CD1c-positive myeloid dendritic cell (primary cell): ENCODE measurements around the gene HSPA1B.
"Not testable (repeated sequence)": the region's sequence is repeated elsewhere in the genome, so short reads cannot be mapped to it uniquely, and the experiment has no call there.

Experiments used
- DNase-seq: peaks from one replicate; pipeline ENCODE4 v3.0.0-alpha.2; 2016; ENCODE audit errors: extremely low spot score

The HSPA1B gene

DNA sequence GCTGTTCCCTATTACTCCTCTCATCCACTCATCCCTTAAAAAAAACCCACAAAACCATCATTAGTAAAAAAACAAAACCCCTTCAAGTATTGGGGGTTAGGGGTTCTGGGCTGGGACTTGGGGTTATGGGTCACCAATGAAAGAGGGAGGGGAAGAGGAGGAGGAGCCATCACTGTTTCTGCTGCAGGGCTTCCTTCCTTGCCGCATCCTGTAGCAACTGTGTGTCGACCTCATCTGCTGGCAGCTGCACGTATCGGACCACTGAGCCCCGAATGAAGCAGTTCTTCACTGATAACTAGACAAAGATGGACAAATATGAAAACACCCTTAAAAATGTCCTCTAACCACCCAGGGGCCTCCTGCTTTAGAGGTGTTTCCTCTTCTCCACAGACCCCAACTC, 29.9 kb upstream of the HSPA1B start:
- DNase-seq = no peak

DNA sequence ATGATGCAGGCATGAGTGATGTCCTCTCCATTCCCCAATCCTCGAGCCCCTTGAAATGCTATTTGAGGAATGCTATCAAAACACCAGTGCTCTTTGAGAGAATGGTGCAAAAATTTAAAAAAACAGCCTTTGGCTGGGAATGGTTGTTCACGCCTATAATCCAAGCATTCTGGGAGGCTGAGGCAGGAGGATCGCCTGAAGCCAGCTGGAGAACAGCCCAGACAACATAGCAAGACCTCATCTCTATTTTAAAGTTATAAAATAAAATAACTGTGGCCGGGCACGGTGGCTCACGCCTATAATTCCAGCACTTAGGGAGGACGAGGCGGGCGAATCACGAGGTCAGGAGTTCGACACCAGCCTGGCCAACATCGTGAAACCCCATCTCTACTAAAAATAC, 27.8 kb upstream of the HSPA1B start:
- DNase-seq = no peak

DNA sequence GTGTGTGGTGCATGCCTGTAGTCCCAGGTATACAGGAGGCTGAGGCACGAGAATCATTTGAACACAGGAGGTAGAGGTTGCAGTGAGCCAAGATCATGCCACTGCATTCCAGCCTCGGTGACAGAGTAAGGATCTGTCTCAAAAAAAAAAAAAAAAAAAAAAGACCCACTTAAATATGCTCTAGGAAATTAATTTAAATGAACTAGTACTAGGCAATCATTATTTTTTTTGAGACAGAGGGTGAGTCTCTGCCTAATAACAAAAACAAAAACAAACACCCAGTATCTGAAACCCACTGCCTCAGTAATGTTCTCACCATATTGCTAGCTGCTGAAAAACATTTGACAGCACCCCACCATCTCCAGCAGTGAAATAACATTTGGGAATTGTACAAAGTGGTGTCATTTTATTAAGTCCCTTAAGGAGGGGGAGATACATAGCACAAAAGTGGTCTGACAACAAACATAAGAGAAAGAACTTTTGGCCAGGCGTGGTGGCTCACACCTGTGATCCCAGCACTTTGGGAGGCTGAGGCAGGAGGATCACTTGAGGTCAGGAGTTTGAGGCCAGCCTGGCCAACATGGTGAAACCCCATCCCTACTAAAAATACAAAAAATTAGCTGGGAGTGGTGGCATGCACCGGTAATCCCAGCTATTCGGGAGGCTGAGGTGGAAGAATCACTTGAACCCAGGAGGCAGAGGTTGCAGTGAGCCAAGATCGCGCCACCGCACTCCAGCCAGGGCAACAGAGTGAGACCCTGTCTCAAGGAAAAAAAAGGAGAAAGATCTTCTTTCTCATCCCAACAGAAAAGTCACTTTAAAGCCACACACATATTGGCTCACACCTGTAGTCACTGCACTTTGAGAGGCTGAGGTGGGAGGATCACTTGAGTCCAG, 26.3 kb upstream of the HSPA1B start:
- DNase-seq = not testable (repeated sequence)

DNA sequence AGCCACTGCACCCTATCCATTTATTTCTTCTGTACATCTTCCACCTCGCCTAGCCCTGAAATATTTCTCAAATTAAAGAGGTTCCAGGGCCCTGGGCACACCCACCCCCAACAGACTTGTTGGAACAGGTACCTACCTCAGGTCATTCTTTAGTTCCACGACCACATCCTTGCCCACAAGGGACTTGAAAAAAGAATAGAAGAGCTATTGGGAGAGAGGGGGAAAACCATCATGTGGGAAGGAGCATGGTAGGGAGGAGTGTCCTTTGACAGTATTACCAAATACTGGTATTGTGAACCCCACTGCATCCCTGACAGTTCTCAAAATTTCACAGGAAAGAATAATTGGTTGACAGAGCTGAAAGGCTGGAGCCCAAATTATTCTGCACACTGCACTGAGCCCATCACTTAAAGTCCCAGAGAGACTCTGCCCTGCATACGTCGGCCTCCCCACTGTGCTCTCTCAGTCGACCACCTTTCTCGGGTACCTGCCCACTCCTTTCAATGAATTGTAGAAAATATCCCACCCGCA, 21.5 kb upstream of the HSPA1B start:
- DNase-seq = no peak

DNA sequence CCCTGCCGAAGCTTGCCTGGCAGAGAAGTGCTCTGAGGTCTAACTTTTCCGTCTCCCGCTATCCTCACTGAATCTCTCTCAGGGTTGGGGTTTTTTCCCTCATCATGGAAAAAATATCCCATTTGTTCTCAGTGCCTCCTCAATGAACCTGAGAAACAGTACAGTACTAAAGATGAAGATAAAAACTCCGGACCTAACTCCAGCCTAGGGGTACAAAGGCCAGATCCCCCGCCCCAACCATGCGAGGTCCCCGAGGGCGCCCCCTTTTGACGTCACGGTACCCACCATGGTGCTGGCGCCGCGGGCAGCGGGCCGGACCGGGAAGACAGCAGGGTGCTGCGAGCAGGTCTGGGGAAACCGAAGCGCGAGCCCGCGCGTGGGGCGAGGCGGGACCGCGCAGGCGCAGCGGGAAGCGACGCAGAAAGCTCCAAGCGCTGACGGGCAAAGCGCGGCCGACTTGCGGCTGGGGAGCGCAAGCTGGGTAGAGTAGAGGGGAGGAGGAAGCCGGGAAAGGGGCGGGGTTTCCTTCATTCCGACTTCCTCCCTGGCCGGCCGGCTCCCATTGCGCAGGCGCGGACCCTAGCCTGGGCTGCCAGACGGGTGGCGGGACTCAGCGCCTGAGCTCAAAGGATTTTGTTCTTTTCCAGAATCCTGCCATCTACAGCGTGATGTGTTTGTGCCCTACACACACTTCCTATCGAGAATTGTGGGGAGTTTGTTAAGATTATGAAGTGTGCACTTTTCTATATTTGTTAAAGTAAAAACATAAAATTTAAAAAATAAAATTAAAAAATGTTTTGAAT, 20.9 kb upstream of the HSPA1B start, which contains the start of gene LSM2:
LSM2 (minus strand) TSS at position 497 of the 803 bp plus-strand sequence; CDS start at position 288, 209 bp downstream.
- peak; percentile 99 for DNase-seq

DNA sequence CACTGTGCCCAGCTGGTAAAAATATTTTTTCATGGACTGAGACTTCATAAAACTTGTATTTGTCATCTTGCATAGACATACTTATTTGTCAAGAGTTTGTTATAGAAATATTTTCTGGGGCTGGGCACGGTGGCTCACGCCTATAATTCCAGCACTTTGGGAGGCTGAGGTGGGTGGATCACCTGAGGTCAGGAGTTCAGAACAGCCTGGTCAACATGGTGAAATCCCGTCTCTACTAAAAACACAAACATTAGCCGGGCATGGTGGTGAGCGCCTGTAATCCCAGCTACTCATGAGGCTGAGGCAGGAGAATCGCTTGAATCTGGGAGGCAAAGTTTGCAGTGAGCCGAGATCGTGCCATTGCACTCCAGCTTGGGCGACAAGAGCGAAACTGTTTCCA, 18.9 kb upstream of the HSPA1B start:
- DNase-seq = not testable (repeated sequence)

DNA sequence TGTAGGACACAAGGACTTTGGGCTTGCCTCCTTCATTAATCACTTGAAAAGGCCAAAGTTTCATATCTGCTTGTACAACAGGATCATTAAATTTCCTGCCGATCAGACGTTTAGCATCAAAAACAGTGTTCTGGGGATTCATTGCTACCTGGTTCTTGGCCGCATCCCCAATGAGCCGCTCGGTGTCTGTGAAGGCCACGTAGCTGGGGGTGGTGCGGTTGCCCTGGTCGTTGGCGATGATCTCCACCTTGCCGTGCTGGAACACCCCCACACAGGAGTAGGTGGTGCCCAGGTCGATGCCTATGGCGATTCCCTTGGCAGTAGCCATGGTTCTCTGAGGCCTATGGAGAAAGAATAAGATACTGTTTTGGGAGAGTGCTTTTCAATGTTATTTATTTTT, 15.9 kb upstream of the HSPA1B start:
- no peak for DNase-seq

DNA sequence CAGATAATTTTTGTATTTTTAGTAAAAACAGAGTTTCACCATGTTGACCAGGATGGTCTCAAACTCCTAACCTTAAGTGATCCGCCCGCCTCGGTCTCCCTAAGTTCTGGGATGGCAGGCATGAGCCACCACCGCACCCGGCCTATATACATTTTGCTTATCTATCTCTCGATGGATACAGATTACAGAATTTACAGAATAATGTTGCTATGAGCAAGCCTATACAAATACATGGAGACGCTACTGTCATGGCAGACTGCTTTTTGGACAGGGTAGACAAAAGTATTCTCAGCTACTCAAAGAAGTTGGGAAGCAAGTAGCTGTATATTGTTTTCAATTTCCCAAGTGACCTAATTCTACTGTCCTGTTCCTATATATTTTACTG, 14.1 kb upstream of the HSPA1B start:
- DNase-seq = no peak

DNA sequence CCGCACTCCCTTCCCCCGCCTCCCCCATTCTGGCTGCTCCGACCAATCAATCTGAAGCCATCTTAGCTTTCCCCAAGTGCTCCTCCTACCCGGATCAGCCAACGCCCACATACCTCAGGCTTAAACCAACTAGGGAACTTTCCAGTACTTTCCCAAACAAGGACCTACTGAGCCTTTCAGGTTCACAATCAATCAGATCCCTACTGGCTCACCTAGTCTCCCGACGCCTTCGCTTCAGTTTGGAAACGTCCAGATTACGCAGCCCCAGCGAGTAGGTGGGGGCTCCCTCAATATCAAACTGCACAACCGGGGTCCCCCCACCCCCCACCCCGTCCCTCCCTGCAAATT, 12.9 kb upstream of the HSPA1B start:
- DNase-seq = peak; percentile 92

DNA sequence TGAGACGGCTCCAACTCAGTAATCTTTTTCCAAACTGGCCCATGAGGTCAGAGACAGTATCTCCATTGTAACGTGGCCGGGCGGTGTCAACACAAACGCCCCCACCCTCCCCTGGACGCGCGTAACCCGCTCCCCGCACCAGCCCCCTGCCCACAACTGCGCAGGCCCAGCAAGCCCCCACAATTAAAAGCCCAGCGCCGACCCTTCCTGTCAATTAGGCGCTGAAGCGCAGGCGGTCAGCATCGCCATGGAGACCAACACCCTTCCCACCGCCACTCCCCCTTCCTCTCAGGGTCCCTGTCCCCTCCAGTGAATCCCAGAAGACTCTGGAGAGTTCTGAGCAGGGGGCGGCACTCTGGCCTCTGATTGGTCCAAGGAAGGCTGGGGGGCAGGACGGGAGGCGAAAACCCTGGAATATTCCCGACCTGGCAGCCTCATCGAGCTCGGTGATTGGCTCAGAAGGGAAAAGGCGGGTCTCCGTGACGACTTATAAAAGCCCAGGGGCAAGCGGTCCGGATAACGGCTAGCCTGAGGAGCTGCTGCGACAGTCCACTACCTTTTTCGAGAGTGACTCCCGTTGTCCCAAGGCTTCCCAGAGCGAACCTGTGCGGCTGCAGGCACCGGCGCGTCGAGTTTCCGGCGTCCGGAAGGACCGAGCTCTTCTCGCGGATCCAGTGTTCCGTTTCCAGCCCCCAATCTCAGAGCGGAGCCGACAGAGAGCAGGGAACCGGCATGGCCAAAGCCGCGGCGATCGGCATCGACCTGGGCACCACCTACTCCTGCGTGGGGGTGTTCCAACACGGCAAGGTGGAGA, 12.3 kb upstream of the HSPA1B start, which contains the start of the genes HSPA1A and HSPA1L:
HSPA1A (plus strand) TSS at position 519 of the 814 bp plus-strand sequence; CDS start at position 733, 214 bp downstream.
HSPA1L (minus strand) TSS at position 259 of the 814 bp plus-strand sequence. CDS start 3,311 bp downstream, outside the sequence.
- DNase-seq = peak; percentile 94

DNA sequence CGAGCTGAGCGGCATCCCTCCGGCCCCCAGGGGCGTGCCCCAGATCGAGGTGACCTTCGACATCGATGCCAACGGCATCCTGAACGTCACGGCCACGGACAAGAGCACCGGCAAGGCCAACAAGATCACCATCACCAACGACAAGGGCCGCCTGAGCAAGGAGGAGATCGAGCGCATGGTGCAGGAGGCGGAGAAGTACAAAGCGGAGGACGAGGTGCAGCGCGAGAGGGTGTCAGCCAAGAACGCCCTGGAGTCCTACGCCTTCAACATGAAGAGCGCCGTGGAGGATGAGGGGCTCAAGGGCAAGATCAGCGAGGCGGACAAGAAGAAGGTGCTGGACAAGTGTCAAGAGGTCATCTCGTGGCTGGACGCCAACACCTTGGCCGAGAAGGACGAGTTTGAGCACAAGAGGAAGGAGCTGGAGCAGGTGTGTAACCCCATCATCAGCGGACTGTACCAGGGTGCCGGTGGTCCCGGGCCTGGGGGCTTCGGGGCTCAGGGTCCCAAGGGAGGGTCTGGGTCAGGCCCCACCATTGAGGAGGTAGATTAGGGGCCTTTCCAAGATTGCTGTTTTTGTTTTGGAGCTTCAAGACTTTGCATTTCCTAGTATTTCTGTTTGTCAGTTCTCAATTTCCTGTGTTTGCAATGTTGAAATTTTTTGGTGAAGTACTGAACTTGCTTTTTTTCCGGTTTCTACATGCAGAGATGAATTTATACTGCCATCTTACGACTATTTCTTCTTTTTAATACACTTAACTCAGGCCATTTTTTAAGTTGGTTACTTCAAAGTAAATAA, 10.2 kb upstream of the HSPA1B start:
- DNase-seq = peak; percentile 53

DNA sequence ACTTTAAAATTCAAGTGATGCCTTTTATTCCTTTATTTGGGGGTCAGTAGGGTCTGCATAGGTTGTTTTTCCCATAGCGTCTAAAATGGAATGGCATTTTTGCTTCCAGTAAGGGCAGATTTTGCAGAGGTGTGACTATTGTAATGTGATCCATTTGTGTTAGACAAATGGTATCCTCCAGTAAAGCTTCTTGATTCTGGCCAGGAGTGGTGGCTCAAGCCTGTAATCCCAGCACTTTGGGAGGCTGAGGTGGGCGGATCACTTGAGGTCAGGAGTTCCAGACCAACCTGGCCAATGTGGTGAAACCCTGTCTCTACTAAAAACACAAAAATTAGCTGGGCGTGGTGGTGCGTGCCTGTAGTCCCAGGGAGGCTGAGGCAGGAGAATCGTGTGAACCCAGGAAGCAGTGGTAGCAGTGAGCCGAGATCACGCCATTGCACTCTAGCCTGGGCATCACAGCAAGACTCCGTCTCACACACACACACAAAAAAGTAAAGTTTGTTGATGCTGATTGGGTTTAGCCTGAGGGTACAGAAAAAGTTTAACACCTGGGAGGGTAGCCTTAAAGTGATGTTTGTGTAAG, 9.5 kb upstream of the HSPA1B start:
- DNase-seq = not testable (repeated sequence)

DNA sequence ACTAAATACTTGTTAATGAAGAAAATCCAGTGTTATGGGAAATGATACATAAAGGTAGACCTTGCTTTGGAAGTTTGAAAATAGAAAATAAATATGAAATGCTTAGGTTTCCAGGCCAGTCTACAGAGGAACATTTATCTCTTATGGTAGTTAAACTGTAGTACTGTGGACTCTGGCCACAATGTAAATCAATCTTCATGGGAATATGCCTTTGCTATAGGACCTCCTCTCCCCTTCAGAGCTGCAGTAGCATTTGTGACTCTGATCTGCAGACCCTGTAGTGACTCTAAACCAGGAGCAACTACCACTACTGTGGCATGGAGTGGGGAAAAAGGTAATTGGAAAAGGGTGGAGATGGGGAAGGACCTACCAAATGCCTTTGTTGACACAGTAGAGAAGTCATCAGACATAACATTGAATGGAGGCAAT, 7.7 kb upstream of the HSPA1B start:
- no peak for DNase-seq

DNA sequence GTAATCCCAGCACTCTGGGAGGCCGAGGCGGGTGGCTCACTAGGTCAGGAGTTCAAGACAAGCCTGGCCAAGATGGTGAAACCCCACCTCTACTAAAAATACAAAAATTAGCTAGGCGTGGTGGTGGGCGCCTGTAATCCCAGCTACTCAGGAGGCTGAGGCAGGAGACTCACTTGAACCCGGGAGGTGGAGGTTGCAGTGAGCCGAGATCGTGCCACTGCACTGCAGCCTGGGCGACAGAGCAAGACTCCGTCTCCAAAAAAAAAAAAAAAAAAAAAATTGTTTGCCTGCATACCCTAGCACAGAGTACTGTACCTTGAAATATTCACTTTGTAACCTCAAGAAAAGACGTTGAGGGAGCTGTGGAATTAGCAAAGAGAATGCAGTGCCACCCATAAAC, 7.1 kb upstream of the HSPA1B start:
- not testable (repeated sequence) for DNase-seq

DNA sequence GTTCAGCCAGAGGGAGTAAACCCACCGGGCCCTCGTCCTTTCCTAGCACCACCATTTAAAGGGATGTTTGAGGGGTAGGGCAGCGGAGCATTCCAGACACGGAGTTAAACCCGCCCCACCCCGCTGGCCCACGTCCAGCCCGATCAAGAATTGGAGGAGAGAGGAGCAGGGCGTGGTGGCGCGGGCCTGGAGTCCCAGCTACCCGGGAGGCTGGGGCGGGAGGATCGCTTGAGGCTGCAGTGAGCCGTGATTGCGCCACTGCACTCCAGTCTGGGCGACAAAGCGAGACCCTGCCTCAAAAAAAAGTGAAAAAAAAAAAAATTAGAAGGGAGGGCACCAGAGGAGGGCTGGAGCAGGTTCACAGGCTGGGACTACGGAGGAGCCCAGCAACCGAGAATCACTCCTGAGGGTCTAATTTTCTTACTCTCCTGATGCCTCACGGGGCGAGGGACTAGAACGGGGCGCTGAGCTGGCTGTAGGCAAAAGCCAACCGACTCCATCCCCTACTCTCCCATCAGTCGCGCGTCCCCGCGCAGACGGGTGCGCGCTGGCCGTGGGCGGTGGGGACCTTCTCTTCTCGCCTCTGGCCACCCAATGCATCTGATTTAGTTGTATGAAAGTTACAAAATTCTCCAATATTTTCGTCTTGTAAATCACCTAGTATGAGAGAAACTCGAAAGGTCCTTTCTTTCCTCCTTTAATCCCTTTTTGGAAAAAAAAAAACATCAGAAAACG, 6.1 kb upstream of the HSPA1B start:
- peak; percentile 73 for DNase-seq

DNA sequence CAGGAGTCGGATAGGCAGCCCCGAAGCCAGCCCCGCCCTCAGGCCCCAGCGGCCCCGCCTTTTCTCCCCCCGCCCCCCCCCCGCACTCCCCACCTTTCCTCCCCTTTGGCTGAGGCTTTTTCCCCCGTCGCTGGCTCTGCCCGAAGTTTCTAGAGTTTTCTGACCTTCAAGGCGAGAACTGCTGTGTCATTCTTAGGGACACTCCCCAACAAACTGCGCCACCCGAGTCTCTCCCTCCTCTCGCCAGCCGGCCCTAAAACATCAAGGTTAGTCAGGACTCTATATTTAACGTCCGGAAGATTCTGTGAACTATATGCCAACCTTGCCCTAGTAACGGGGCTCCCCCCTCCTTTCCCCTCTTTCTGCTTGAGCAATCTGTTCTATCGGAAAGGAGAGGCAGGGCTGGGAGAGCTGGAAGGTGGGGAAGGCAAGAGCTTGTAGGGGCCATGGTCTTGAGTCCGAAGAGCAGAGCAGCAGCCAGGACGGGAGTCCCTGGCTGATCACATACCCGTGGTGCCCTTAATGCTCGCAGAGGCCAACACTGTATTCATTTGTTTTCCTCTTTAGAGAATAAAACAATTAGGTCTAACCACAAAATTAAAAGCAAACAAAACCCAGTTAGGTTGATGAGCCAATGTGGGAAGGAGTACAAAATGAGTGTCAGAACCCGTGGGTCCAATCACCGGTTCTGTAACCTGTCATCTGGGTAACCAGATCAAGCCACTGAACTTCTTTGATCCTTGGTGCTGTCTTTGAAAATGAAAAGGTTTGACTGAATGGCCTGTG, 5.3 kb upstream of the HSPA1B start:
- peak; percentile 79 for DNase-seq

DNA sequence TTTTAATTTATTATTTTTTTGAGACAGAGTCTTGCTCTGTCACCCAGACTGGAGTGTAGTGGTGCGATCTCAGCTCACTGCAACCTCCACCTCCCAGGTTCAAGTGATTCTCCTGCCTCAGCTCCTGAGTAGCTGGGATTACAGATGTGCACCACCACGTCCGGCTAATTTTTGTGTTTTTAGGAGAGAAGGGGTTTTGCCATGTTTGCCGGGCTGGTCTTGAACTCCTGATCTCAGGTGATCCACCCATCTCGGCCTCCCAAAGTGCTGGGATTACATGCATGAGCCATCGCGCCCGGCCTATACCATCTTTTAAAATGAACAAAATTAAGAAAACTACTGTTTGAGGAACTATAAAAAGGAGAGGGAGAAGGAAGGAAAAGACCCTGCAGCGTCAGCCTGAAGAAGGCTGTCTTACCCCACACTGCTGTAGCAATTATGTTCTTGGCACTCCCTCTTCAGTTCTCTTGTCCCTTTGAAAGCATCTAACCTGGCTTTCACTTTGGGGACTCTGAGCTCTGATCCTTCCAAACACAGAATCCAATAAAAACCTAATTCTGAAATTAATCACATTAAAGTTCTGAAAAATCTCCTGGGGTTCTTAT, 3.8 kb upstream of the HSPA1B start:
- not testable (repeated sequence) for DNase-seq

DNA sequence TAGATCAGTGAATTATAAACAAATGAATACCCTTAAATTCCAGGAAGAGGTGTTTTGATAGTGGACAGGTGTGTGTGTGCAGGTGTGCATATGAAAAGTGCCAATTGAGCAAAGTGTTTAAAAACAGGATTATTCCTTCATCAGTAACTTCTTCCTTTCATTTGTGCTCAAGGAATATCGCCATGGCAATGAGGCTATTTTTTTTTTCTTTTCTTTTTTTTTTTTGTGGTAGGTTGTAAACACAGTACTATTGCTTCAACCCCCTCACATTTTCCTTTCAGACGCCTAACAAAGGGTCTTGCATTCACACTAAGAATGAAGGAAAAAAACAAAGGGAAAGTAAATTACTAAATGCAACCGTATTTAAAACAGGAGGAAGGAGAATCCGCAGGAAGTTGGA, 2.0 kb upstream of the HSPA1B start:
- no peak for DNase-seq
